Measurements from ENCODE around the gene NATD1.

DNA sequence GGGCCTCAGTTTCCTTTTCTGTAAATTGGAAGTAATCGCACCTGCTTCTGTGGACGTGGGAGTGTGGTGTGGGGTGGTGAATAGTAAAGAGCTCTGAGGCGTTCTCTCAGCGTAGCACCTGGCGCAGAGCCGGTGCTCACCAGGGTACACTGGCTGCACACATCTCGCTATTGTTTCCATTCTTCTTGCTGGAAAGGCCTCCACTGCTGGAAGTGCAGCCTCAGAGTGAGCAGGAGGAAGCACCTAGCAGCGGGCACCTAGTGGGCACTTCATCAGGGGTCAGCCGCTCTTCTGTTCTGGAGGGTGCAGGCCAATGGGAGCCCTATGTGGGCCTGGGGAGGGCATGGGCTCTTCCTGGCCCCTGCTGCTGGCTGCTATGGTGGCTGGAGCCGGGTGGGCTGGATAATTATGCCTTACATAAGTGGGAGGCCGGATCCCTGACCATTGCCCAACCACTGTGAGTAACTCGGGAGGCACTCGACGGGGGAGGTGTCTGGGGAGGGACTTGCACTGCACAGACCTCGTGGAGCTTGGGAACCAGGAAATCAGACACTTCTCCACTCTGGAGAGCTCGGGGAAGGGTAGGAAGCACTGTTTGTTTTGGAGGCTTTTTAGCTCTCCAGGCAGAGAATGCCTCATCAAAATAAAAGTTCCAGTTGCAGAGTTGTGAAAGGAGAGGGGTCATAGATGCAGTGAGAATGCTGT lies 33.0 kb upstream of the NATD1 start:
- TF ChIP-seq EZH2phosphoT487 (IDR thresholded peaks at IDR 0.05; ENCODE audit: low read depth), result no peak
- TF ChIP-seq, protein P1, sequence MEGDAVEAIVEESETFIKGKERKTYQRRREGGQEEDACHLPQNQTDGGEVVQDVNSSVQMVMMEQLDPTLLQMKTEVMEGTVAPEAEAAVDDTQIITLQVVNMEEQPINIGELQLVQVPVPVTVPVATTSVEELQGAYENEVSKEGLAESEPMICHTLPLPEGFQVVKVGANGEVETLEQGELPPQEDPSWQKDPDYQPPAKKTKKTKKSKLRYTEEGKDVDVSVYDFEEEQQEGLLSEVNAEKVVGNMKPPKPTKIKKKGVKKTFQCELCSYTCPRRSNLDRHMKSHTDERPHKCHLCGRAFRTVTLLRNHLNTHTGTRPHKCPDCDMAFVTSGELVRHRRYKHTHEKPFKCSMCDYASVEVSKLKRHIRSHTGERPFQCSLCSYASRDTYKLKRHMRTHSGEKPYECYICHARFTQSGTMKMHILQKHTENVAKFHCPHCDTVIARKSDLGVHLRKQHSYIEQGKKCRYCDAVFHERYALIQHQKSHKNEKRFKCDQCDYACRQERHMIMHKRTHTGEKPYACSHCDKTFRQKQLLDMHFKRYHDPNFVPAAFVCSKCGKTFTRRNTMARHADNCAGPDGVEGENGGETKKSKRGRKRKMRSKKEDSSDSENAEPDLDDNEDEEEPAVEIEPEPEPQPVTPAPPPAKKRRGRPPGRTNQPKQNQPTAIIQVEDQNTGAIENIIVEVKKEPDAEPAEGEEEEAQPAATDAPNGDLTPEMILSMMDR (IDR thresholded peaks at IDR 0.05; ENCODE audit: low read depth, low read length), result no peak
